Measurements from ENCODE around the gene FLRT1.

- TF ChIP-seq CTCF (IDR thresholded peaks at IDR 0.05; ENCODE audit: insufficient read depth, low read length, poor library complexity, severe bottlenecking), result no peak
- no peak for TF ChIP-seq EZH2phosphoT487 (conservative IDR thresholded peaks at IDR 0.05; ENCODE audit: low read length)
Observed at GRCh38 chr11:64039012-64039665, 3.4 kb downstream of the FLRT1 start.

Data from SU-DHL-6 (cell line).